C4-2B (cell line): ENCODE results near the gene CD160.

Source experiments
- ZFX ChIP-seq: fragments of 450-650 bp; IDR thresholded peaks from 2 replicates; pipeline ENCODE4 v1.6.1; 2017
- TF ChIP-seq, protein P1 (sequence below): fragments of 450-650 bp; conservative IDR thresholded peaks from 2 replicates; pipeline ENCODE4 v1.5.1; 2017; ENCODE audit warnings: mild to moderate bottlenecking

DNA sequence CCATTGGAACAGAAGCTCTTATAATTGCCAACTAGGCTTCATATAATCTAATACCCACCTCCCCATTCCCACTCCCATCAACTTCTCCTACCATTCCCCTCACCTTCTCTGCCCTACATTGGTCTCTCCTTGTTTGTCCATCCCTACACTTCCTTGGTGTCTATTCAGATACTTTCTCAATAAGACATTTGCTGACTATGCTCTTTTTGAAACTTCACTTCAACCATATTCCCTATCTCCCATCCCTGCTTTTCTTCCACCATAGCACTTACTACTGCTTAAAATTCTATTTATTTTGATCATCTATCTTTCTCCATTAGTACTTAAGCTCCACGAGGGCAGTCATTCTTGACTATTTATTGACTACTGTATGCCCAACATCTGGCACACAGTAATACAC, 40.4 kb downstream of the CD160 start:
- TF ChIP-seq, protein P1, sequence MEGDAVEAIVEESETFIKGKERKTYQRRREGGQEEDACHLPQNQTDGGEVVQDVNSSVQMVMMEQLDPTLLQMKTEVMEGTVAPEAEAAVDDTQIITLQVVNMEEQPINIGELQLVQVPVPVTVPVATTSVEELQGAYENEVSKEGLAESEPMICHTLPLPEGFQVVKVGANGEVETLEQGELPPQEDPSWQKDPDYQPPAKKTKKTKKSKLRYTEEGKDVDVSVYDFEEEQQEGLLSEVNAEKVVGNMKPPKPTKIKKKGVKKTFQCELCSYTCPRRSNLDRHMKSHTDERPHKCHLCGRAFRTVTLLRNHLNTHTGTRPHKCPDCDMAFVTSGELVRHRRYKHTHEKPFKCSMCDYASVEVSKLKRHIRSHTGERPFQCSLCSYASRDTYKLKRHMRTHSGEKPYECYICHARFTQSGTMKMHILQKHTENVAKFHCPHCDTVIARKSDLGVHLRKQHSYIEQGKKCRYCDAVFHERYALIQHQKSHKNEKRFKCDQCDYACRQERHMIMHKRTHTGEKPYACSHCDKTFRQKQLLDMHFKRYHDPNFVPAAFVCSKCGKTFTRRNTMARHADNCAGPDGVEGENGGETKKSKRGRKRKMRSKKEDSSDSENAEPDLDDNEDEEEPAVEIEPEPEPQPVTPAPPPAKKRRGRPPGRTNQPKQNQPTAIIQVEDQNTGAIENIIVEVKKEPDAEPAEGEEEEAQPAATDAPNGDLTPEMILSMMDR = no peak
- TF ChIP-seq ZFX = no peak
